HepG2 (cell line): ENCODE data around the gene RPE. TPM values are rescaled to one million over a fixed set of nuclear protein-coding genes. Genes with fewer than 3 reads are reported as not detected.

Source experiments
- EHMT2 ChIP-seq: fragments of 200-600 bp; sonication (generic); IDR thresholded peaks from 2 replicates; pipeline ENCODE4 v1.7.0; 2017; ENCODE audit warnings: antibody characterized with exemption, low read depth, low read length, borderline replicate concordance
- HMG20B ChIP-seq: conservative IDR thresholded peaks from 2 replicates; pipeline ENCODE4 v1.6.1; 2016; ENCODE audit warnings: missing genetic modification reagents, missing compliant biosample characterization
- POLR2AphosphoS2 ChIP-seq: IDR thresholded peaks from 2 replicates; pipeline ENCODE4 v1.6.1; 2011; ENCODE audit warnings: low read depth, low read length, improper control_type of control experiment
- PRDM10 ChIP-seq: sonication (generic); formaldehyde crosslinking; IDR thresholded peaks from 2 replicates; pipeline ENCODE4 v1.4.0; 2020; ENCODE audit warnings: low read depth, missing genetic modification reagents
- RXRB ChIP-seq: IDR thresholded peaks from 2 replicates; pipeline ENCODE4 v1.6.1; 2016; ENCODE audit warnings: borderline replicate concordance, missing genetic modification reagents, missing compliant biosample characterization
- ZNF24 ChIP-seq: fragments of 450-650 bp; IDR thresholded peaks from 2 replicates; pipeline ENCODE4 v1.6.1; 2017; ENCODE audit warnings: antibody characterized with exemption, mild to moderate bottlenecking
- ZNF646 ChIP-seq: sonication (generic); formaldehyde crosslinking; IDR thresholded peaks from 2 replicates; pipeline ENCODE4 v1.9.0; 2021; ENCODE audit warnings: mild to moderate bottlenecking, missing genetic modification reagents
- ZSCAN21 ChIP-seq: sonication (generic); formaldehyde crosslinking; IDR thresholded peaks from 2 replicates; pipeline ENCODE4 v1.8.0; 2022; ENCODE audit warnings: mild to moderate bottlenecking, missing genetic modification reagents, moderate library complexity, borderline replicate concordance
- polyA plus RNA-seq, 8 experiments: library from polyadenylated mRNA; depleted of rRNA in 3 of 8; stranded (reverse) in 7 of 8; unstranded in 1 of 8; fragments of >200 nt; fragmentation: Illumina TruSeq in 4 of 8; extraction: Trizol in 4 of 8; gene quantifications; 2 replicates each; pipeline versions ENCODE4 v1.2.1 to v1.2.3, GENCODE V29; 2011 to 2016; ENCODE audit warnings: low read depth in 4 of 8, missing spikeins in 1 of 8, mixed read lengths in 1 of 8; ENCODE audit not compliant: insufficient read depth in 1 of 8
- total RNA-seq, 5 experiments: library from RNA; depleted of rRNA; stranded (reverse); fragments of >200 nt; fragmentation: Illumina TruSeq; extraction: Trizol; gene quantifications; 2 replicates each; pipeline ENCODE4 v1.2.3, GENCODE V29; 2016; ENCODE audit warnings: low read depth in 1 of 5
- TF ChIP-seq, protein P1 (sequence below): IDR thresholded peaks from 2 replicates; pipeline ENCODE4 v1.6.1; 2012; ENCODE audit warnings: low read depth, low read length, improper control_type of control experiment
- TF ChIP-seq, protein P2 (sequence below): sonication (generic); formaldehyde crosslinking; IDR thresholded peaks from 2 replicates; pipeline ENCODE4 v1.5.1; 2020; ENCODE audit warnings: missing genetic modification reagents, mild to moderate bottlenecking, borderline replicate concordance

RPE gene
- total and polyA plus RNA-seq, 2 of the 13 experiments (the other 11 are each of a cell fraction or from before 2014, with no cell fraction given), result 72.3 to 107 TPM

DNA sequence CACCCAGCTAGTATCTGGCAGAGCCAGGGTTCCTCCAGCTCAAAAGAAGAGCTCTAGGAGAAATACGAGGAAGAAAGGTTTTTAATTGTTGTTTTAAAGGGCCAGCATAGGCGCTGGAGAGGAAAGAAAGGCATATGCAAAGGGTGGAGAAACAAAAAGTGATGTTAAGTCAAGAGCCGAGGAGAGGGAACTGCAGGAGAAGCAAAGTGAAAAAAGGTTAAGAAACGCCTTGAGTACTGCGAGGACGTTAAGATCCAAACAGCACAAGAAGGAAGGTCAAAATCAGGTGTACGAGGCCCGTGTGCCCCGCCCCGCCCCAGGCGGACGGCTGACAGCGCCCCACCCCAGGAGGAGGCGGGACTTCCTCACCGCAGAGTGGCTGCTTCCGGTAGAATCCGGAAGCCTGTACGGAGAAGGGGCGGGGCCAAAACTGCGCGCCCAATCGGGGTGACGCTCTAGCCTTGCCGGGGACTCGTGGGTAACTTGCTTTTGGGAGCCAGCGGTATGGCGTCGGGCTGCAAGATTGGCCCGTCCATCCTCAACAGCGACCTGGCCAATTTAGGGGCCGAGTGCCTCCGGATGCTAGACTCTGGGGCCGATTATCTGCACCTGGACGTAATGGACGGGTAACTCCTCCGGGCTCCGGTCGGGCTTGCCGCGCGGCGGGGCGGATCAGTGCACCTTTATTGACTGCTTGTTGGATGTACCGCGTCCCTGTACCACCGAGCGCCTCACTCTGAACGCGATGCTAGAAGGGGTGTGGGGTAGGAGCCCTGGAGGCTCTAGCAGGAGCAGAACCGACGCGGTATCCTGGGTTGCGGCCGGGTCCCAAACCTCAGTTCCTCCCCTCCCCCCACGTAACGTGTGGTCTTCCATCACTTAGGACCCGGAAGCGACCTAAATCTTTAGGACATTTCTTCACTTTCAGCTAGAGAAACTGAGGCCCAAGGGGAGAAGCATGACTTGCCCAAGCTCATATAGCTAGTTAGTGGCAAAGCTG lies at the start of gene RPE (continued):
- TF ChIP-seq ZNF24 (no peak), HMG20B (CRISPR knock-in tag) (no peak), EHMT2 (peak; percentile 31; the same call in 1 of the 2 replicates), ZNF646 (CRISPR knock-in tag) (no peak), ZSCAN21 (peak; percentile 46; the same call in 1 of the 2 replicates), RXRB (peak; percentile 58; the same call in 1 of the 2 replicates), POLR2AphosphoS2 (no peak), PRDM10 (CRISPR knock-in tag) (peak; percentile 12; the same call in 1 of the 2 replicates)
- TF ChIP-seq, protein P1, sequence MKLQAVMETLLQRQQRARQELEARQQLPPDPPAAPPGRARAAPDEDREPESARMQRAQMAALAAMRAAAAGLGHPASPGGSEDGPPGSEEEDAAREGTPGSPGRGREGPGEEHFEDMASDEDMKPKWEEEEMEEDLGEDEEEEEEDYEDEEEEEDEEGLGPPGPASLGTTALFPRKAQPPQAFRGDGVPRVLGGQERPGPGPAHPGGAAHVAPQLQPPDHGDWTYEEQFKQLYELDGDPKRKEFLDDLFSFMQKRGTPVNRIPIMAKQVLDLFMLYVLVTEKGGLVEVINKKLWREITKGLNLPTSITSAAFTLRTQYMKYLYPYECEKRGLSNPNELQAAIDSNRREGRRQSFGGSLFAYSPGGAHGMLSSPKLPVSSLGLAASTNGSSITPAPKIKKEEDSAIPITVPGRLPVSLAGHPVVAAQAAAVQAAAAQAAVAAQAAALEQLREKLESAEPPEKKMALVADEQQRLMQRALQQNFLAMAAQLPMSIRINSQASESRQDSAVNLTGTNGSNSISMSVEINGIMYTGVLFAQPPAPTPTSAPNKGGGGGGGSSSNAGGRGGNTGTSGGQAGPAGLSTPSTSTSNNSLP, result no peak
- TF ChIP-seq, protein P2, sequence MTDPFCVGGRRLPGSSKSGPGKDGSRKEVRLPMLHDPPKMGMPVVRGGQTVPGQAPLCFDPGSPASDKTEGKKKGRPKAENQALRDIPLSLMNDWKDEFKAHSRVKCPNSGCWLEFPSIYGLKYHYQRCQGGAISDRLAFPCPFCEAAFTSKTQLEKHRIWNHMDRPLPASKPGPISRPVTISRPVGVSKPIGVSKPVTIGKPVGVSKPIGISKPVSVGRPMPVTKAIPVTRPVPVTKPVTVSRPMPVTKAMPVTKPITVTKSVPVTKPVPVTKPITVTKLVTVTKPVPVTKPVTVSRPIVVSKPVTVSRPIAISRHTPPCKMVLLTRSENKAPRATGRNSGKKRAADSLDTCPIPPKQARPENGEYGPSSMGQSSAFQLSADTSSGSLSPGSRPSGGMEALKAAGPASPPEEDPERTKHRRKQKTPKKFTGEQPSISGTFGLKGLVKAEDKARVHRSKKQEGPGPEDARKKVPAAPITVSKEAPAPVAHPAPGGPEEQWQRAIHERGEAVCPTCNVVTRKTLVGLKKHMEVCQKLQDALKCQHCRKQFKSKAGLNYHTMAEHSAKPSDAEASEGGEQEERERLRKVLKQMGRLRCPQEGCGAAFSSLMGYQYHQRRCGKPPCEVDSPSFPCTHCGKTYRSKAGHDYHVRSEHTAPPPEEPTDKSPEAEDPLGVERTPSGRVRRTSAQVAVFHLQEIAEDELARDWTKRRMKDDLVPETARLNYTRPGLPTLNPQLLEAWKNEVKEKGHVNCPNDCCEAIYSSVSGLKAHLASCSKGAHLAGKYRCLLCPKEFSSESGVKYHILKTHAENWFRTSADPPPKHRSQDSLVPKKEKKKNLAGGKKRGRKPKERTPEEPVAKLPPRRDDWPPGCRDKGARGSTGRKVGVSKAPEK (CRISPR knock-in tag), result no peak
